ENCODE data around the gene TCTA.

Gene TCTA

DNA sequence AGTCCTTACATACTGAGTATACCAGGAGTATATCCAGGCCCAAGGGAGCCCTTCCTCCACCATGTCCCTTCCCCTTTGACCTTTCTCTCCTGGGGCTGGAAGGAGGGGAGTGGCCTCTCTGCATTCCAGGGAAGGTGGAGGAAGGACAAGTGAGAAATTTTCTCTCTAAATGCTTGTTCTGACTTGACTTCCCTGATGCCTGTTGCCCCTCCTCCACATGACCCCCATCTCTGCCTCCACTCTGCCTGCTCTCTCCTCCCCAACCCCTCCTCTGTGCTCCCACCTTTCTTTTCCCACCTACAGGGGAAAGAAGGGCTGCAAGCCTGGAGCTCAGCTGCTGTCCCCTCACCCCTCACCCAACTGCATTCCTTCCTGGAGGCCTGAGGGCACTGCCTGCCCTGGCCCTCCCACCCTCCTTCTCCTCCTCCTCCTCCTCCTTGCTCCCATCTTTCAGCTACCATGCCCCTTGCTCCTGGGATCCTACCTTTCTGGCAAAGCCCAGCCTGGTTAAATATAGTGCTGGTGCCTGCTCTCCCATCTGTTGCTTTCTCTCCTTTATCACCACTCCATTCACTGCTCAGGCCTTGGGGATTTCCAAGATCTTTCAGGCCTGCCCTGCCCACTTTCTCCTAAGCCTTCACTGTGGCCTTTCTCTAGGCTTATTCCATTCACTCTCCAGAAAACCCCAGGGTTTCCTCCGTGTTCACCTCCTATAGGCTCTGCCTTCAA lies 49.4 kb downstream of the TCTA start:
- peak; percentile 31 for DNase-seq

DNA sequence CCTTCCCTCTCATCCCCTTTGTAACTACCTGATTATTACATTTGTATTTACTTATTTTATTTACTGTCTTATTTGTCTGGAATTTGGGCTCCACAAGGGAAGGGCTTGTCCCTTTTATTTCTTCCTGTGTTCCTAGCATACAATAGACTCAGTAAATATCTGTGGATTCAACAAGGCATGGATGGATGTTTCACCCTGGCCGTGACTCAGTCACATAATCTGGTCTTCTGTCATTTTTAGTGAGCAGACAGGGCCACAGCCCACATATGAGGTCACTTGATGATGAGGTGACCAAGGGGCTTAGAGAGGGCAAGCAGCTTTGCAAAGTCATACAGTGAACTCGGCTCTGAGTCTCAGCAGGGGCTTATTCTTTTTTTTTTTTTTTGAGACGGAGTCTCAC lies 50.0 kb downstream of the TCTA start:
- peak; percentile 75 for DNase-seq

DNA sequence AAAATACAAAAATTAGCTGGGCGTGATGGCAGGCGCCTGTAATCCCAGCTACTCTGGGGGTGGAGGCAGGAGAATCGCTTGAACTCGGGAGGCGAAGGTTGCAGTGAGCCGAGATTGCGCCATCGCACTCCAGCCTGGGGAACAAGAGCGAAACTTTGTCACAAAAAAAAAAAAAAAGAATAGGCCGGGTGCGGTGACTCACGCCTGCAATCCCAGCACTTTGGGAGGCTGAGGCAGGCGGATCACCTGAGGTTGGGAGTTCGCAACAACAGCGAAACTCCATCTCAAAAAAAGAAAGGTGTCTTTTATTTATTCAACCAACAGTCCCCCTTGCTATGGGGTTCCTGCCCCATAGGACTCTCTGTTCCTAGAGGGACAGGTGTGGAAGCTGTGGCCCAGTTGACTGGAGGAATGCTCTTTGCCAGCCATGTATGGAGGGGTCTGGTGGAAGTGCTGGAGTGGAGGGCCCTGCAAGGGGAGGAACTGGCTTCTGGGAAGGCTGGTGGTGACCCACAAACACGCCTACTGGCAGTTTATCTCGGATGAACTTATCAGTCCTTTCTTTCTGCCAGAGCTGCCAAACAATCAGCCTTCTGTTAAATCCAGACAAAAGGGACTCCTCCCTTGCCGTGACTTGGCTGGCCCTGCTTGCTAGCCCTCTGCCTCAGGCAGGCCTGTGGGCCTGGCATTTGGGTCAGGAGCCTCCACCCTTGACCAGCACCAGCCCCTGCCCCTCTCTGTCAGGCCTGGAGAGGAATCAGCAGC lies 53.2 kb downstream of the TCTA start:
- no peak for DNase-seq

All from fibroblast of skin of back (primary cell).